PFSK-1 (cell line): ENCODE results near the gene XRCC4.

Experiments
- POLR2AphosphoS5 ChIP-seq: IDR thresholded peaks from 2 replicates; pipeline ENCODE4 v1.6.1; 2012; ENCODE audit warnings: low read depth, mild to moderate bottlenecking, control low read depth, low read length, moderate library complexity
- REST ChIP-seq, 2 experiments: IDR thresholded peaks; 2 replicates each; pipeline versions ENCODE4 v1.6.1 to v1.8.0; 2011 to 2012; ENCODE audit warnings: low read depth in 2 of 2, low read length in 2 of 2, control low read depth in 1 of 2, inconsistent platforms in 1 of 2, mild to moderate bottlenecking in 1 of 2, moderate library complexity in 1 of 2; ENCODE audit not compliant: insufficient read depth in 1 of 2
- SIN3A ChIP-seq: IDR thresholded peaks from 2 replicates; pipeline ENCODE4 v1.6.1; 2012; ENCODE audit warnings: mild to moderate bottlenecking, low read length, moderate library complexity, borderline replicate concordance; ENCODE audit not compliant: insufficient read depth

GRCh38 chr5:83177803-83178202, 100.5 kb downstream of the XRCC4 start:
- TF ChIP-seq POLR2AphosphoS5 (no peak), REST (IDR thresholded peaks at IDR 0.05; ENCODE audit: insufficient read depth in 1 of 2, low read depth in 2 of 2, low read length in 2 of 2) (no peak), SIN3A (no peak)
